HG02623 (cell line): ENCODE results near the gene WDPCP.
"Not testable (repeated sequence)": the region's sequence is repeated elsewhere in the genome, so short reads cannot be mapped to it uniquely, and the experiment has no call there.

ENCODE experiments used
- ATAC-seq: cut with Tn5 transposase; IDR thresholded peaks from one replicate; pipeline ENCODE4 v1.9.1; 2021; ENCODE audit warnings: moderate library complexity; ENCODE audit not compliant: unreplicated experiment

WDPCP gene

GRCh38 chr2:63127594-63127993 is 460.7 kb downstream of the WDPCP start:
- no peak for ATAC-seq

DNA sequence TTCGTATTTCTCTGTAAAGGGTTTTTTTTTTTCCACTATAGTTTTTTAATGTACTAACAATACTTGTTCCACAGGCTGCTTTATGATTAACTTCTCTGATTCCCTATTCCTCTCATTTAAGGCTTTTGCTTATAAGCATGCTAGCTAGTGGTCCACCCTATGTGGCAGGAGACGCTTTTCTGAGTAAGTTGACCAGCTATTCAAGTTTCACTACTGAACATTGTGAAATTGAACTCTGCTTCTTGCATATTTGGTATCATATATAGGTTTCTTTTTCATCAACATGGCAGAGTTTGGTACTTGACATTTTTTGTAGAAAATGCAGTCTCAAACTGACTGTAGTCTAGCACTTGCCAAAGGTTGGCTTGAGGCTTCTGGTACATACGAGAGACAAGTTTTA is 463.4 kb downstream of the WDPCP start:
- ATAC-seq: peak; percentile 57

DNA sequence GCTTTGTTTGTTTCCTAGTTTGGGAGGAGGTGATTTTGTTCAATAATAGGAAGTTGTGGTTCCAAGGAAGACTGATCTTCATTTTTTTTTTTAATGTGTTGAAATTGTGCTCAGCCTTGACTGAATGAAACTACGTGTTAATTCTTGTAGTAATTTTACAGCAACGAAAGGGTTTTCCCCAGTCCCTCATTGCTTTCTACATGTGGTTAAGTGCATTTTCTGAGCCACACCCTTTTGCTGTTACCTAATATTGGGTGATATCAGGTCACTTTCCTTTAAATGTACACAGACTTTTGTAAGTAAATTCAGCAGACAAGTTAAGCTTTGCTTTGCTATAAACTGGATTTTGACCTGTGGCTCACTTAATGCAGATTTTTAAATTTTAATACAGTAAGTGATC is 464.1 kb downstream of the WDPCP start:
- peak; percentile 51 for ATAC-seq

- no peak for ATAC-seq
These were observed 465.4 kb downstream of the WDPCP start for GRCh38 chr2:63122921-63123320.

- ATAC-seq: no peak
These were observed 467.0 kb downstream of the WDPCP start for GRCh38 chr2:63121055-63121834.

DNA sequence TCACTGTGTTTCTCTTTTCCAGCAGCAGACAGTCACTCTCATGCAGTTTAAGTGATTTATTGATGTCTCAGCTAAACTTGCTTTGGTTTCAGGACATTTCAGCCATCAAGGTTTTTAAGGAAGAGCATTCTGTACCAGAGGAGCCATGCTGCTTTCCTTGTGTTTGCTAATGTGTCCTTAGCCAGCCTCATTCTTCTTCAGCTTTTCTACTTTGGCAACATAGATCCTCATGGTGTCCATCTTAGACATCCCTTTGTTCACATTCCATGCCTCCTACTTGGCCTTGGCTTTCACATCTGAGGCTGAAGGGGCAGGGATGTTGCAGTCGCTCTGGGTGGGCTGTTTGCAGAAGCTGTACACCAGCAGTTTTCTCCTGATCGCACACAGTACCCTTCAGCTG is 469.5 kb downstream of the WDPCP start:
- no peak for ATAC-seq

DNA sequence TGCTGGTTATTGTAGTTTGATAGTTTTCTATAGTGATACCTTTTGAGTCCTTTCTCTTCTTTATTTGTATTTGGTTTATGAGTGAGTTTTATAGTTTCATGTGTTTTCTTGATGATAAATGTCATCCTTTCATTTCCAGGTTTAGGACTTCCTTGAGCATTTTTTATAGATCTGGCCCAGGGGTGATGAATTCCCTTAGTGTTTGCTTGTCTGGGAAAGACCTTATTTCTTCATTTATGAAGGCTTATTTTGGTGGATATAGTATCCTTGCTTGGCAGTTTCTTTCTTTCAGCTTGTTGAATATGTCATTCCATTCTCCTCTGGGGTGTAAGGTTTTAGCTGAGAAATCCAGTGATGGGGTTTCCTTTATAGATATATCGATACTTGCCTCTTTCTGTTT is 483.8 kb downstream of the WDPCP start:
- no peak for ATAC-seq

DNA sequence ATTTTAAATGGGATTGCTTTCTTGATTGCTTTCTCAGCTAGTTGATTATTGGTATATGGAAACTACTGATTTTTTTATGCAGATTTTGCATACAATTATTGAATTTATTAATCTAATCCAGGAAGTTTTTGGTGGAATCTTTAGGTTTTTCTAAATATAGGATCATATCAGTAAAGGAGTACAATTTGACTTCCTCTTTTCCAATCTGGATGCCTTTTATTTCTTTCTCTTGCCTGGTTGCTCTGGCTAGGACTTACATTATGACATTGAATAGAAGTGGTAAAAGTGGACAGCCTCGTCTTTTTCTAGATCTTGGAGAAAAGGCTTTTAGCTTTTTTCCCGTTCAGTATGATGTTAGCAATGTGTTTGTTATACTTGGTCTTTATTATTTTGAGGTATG is 486.3 kb downstream of the WDPCP start:
- no peak for ATAC-seq

GRCh38 chr2:63099032-63099431 is 489.2 kb downstream of the WDPCP start:
- no peak for ATAC-seq

DNA sequence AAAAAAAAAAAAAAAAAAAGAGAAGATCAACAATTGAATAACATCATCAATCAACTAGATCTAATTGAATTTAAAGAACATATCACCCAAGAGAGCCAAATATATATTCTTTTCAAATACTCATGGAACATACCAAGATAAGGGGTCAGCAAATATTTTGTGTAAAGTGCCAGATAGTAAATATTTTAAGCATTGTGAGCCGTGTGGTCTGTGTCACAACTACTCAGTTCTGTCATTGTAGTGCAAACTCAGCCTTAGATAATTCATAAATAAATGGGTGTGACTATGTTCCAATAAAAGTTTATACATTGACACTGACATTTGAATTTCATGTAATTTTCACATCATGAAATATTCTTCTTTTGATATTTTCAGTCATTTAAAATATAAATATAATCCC is 491.8 kb downstream of the WDPCP start:
- no peak for ATAC-seq

- ATAC-seq: no peak
These were observed 494.8 kb downstream of the WDPCP start for GRCh38 chr2:63093502-63093901.

DNA sequence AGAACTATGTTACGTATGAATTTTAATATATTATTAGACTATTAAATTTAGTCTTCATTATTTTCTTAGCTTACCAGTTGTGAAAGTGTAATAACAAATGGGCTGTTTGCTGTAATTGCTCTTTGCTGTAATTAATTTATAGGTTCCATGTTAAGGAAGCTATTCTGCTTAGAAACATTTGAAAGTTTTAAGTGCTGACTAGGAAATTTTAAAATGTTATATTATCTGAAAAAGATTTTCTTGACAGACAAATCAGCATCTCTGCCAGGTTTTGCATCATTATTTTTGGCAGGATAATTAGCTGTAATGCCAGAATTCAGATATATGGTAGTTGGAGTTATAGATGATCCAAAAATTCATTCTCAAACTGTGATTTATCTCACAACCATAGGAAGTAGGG is 495.4 kb downstream of the WDPCP start:
- no peak for ATAC-seq

DNA sequence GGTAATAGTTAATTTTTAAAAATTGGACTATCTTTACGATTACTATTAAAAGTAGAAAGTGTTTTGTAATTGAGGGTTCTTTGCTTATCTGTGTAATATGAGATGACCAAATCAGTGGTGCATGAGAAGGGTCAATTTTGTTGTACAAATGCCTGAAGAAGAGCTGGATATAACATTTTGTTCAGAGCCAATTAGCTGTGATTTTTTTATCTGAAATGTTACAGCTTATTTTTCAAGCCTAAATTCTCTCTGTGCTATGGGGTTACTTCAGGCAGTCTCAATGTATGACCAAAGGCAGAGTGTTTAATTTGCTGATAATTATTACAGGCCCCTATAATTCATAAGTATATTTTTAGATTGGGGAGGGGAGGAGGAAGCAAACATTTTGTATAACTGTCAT is 495.9 kb downstream of the WDPCP start:
- no peak for ATAC-seq

- ATAC-seq: no peak
These were observed 501.6 kb downstream of the WDPCP start for GRCh38 chr2:63086687-63087086.

- no peak for ATAC-seq
These were observed 506.9 kb downstream of the WDPCP start for GRCh38 chr2:63081404-63081803.

GRCh38 chr2:63078852-63079606 is 509.2 kb downstream of the WDPCP start:
- ATAC-seq: no peak

DNA sequence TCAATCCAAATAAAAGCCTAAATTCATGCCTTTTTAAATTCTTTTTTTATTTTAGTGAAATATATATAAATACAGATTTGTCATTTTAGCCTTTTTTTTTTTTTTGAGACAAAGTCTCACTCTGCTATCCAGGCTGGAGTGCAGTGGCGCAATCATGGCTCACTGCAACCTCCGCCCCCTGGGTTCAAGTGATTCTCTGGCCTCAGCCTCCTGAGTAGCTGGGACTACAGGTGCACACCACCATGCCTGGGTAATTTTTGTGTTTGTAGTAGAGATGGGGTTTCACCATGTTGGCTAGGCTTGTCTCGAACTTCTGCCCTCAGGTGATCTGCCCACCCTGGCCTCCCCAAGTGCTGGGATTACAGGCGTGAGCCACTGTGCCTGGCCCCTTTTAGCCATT is 513.9 kb downstream of the WDPCP start:
- ATAC-seq: not testable (repeated sequence)

- no peak for ATAC-seq
These were observed 514.3 kb downstream of the WDPCP start for GRCh38 chr2:63073994-63074393.

GRCh38 chr2:63071664-63072063 is 516.6 kb downstream of the WDPCP start:
- ATAC-seq: no peak
